H54 (cell line): ENCODE measurements around the gene NR0B2.
A peak's percentile ranks its signal among the peaks of the same experiment; 100 is the strongest.
"Not testable (repeated sequence)": the region's sequence is repeated elsewhere in the genome, so short reads cannot be mapped to it uniquely, and the experiment has no call there.

Source experiments
- DNase-seq: peaks from one replicate; pipeline ENCODE4 v3.0.0; 2011; ENCODE audit warnings: low spot score, mixed read lengths; ENCODE audit not compliant: insufficient read length
- FAIRE-seq: peaks from 3 replicates; lab custom pipeline; 2011; peaks lifted over from hg19 to GRCh38; lab: Jason Lieb, UNC
- POLR2A ChIP-seq: IDR thresholded peaks from 2 replicates; pipeline ENCODE4 v1.6.1; 2011; ENCODE audit warnings: low read depth, mild to moderate bottlenecking, low read length

The NR0B2 gene

GRCh38 chr1:26913754-26914619 lies at the start of gene NR0B2:
Gene NR0B2 (minus strand): TSS chr1:26913975. CDS start chr1:26913940, 35 bp downstream.
- FAIRE-seq: no peak
- DNase-seq: no peak
- no peak for TF ChIP-seq POLR2A

GRCh38 chr1:26961826-26962225 lies 48.1 kb upstream of the NR0B2 start:
- TF ChIP-seq POLR2A: no peak
- DNase-seq (peak; percentile 62), FAIRE-seq (peak; percentile 96)

GRCh38 chr1:26960625-26960966 lies 46.8 kb upstream of the NR0B2 start:
- no peak for DNase-seq
- TF ChIP-seq POLR2A: no peak
- no peak for FAIRE-seq

- TF ChIP-seq POLR2A: no peak
- no peak for FAIRE-seq
- no peak for DNase-seq
Measured at GRCh38 chr1:26959722-26960624, 46.2 kb upstream of the NR0B2 start, which contains the start of gene KDF1. Gene KDF1 (minus strand): TSS chr1:26960468. CDS start chr1:26952380, 8,088 bp downstream.

- FAIRE-seq (no peak), DNase-seq (no peak)
- no peak for TF ChIP-seq POLR2A
Measured at GRCh38 chr1:26959270-26959669, 45.5 kb upstream of the NR0B2 start.

GRCh38 chr1:26957306-26957705 lies 43.5 kb upstream of the NR0B2 start:
- no peak for TF ChIP-seq POLR2A
- FAIRE-seq (no peak), DNase-seq (no peak)

GRCh38 chr1:26956321-26956720 lies 42.5 kb upstream of the NR0B2 start:
- FAIRE-seq (no peak), DNase-seq (no peak)
- no peak for TF ChIP-seq POLR2A

GRCh38 chr1:26953374-26953773 lies 39.6 kb upstream of the NR0B2 start:
- FAIRE-seq: no peak
- DNase-seq: no peak
- TF ChIP-seq POLR2A: no peak

GRCh38 chr1:26951821-26952497 lies 38.2 kb upstream of the NR0B2 start:
- TF ChIP-seq POLR2A: no peak
- FAIRE-seq (no peak), DNase-seq (no peak)

- TF ChIP-seq POLR2A: no peak
- DNase-seq (no peak), FAIRE-seq (no peak)
Measured at GRCh38 chr1:26951216-26951615, 37.4 kb upstream of the NR0B2 start.

GRCh38 chr1:26950602-26951001 lies 36.8 kb upstream of the NR0B2 start:
- TF ChIP-seq POLR2A: no peak
- DNase-seq: no peak
- no peak for FAIRE-seq

GRCh38 chr1:26949926-26950319 lies 36.1 kb upstream of the NR0B2 start:
- FAIRE-seq (no peak), DNase-seq (peak; percentile 49)
- TF ChIP-seq POLR2A: no peak

- DNase-seq: no peak
- FAIRE-seq: no peak
- TF ChIP-seq POLR2A: no peak
Measured at GRCh38 chr1:26949266-26949925, 35.6 kb upstream of the NR0B2 start.

- not testable (repeated sequence) for DNase-seq, FAIRE-seq
Measured at GRCh38 chr1:26948725-26949057, 34.9 kb upstream of the NR0B2 start.
